PC-3 (cell line): Measurements from ENCODE around the gene RFT1.

ENCODE experiments used
- EZH2 ChIP-seq: fragments of 300-600 bp; sonication (generic); IDR thresholded peaks from one replicate; pipeline ENCODE4 v1.6.1; 2017; ENCODE audit warnings: antibody characterized with exemption, mild to moderate bottlenecking, low read length; ENCODE audit not compliant: unreplicated experiment
- TF ChIP-seq, protein P1 (sequence below): fragments of 300-600 bp; sonication (generic); conservative IDR thresholded peaks from 2 replicates; pipeline ENCODE4 v1.5.1; 2017; ENCODE audit warnings: antibody characterized with exemption, low read depth, mild to moderate bottlenecking, low read length

DNA sequence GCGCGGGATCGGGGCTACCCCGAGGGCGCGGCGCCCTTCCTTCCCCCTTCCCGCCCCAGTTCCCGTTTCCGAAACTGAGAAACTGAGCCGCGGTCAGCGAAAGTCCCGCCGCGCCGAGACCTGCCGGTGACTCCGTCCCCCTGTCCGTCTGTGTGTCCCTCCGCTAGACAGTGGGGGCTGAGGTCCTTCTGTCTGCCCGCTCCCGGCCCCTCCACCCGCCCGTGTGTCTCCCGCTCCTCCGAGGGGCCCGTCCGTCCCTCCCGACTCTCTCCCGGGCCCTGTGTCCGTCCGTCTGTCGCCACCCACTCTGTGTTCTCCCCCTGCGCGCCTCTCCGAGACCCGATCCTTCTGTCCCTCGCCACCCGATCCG, 31.2 kb upstream of the RFT1 start:
- TF ChIP-seq, protein P1, sequence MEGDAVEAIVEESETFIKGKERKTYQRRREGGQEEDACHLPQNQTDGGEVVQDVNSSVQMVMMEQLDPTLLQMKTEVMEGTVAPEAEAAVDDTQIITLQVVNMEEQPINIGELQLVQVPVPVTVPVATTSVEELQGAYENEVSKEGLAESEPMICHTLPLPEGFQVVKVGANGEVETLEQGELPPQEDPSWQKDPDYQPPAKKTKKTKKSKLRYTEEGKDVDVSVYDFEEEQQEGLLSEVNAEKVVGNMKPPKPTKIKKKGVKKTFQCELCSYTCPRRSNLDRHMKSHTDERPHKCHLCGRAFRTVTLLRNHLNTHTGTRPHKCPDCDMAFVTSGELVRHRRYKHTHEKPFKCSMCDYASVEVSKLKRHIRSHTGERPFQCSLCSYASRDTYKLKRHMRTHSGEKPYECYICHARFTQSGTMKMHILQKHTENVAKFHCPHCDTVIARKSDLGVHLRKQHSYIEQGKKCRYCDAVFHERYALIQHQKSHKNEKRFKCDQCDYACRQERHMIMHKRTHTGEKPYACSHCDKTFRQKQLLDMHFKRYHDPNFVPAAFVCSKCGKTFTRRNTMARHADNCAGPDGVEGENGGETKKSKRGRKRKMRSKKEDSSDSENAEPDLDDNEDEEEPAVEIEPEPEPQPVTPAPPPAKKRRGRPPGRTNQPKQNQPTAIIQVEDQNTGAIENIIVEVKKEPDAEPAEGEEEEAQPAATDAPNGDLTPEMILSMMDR = no peak
- TF ChIP-seq EZH2 = no peak
